Motor neuron (in vitro differentiated cells): ENCODE data around the gene VSIG4. TPM values are rescaled to one million over a fixed set of nuclear protein-coding genes. Genes with fewer than 3 reads are reported as not detected.
"Not testable (repeated sequence)": the region's sequence is repeated elsewhere in the genome, so short reads cannot be mapped to it uniquely, and the experiment has no call there.

Experiments used
- ATAC-seq, 8 experiments: fragments of 200-7000 bp; cut with Tn5 transposase; replicated peaks in 6 of 8; 2 replicates each; pipeline ENCODE4 v1.8.0; 2021; ENCODE audit warnings: mild to moderate bottlenecking in 8 of 8, moderate library complexity in 8 of 8
- H3K27ac ChIP-seq, 2 donors: fragments of 250-450 bp; sonication (Bioruptor Pico); 2 replicates each; pipeline ENCODE4 v1.9.0; 2021; ENCODE audit warnings: antibody characterized with exemption in 2 of 2, mild to moderate bottlenecking in 2 of 2, moderate library complexity in 1 of 2
- H3K4me1 ChIP-seq, 2 donors: fragments of 250-450 bp; sonication (Bioruptor Pico); replicated peaks in 1 of 2; 2 replicates each; pipeline ENCODE4 v1.6.1; 2021; ENCODE audit warnings: antibody characterized with exemption in 2 of 2, mild to moderate bottlenecking in 2 of 2, moderate library complexity in 1 of 2
- H3K4me3 ChIP-seq, 5 donors: fragments of 250-450 bp; sonication (Bioruptor Pico); 2 replicates each; pipeline ENCODE4 v1.9.0; 2021; ENCODE audit warnings: antibody characterized with exemption in 5 of 5, mild to moderate bottlenecking in 5 of 5, moderate library complexity in 4 of 5
- WGBS, 10 experiments: fragments of 450-650 bp; shearing (Covaris generic); methylation state at CpG; one replicate each; pipeline ENCODE4 v1.0.0; 2022; 5-methylcytosine and 5-hydroxymethylcytosine counted together
- in situ Hi-C, 9 experiments: fragments of 400-800 bp; cut with MboI; loops; one replicate each; pipeline ENCODE4 v1.15.0; 2021; ENCODE audit warnings: low sequenced_read_pairs in 9 of 9, low pct_unique_long_range_greater_than_20kb in 2 of 9; ENCODE audit not compliant: unreplicated experiment in 9 of 9
- total RNA-seq, 8 experiments: library from RNA; unstranded; fragments of 300-600 nt; gene quantifications; 2 replicates each; pipeline versions ENCODE4 v1.2.3 to v1.2.4, GENCODE V29; 2022

Gene VSIG4
- total RNA-seq, 8 experiments from 2014 or later = 0.42 TPM; not detected in 7

DNA sequence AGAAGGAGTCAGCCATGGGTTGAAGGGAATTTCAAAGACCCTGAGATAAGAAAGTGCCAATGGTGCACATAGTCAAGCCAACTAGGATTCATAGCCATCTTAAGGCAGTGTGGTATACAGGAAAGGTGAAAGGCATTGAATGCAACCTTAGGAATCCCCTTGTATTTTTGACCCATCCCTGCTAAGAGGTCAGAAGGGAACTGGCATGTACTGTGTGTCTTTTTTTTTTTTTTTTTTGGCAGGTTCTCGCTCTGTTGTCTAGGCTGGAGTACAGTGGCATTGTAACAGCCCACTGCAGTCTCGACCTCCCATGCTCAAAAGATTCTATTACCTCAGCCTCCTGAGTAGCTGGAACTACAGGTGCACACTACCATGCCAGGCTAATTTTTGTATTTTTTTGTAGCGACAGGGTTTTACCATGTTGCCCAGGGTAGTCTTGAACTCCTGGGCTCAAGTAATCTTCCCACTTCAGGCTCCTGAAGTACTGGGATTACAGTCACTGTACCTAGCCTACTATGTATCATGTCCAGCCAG lies 40.8 kb downstream of the VSIG4 start:
- H3K4me3 ChIP-seq = no peak overlapping the region
- H3K27ac ChIP-seq = no peak overlapping the region
- ATAC-seq = no peak
- in situ Hi-C loops = loop anchor here in 3 of 9 experiments (25.0 kb wide), 2 partner anchors 262 to 412 kb away; no protein-coding TSS in a partner anchor
- no peaks in the 10 kb centered on the region for H3K4me1 ChIP-seq
- 0 to 80% (median 41%) methylated on average over 1 to 2 of the region's 3 CpGs; no CpG with 5 or more reads in 6 of the 10 experiments for WGBS, 10 experiments

DNA sequence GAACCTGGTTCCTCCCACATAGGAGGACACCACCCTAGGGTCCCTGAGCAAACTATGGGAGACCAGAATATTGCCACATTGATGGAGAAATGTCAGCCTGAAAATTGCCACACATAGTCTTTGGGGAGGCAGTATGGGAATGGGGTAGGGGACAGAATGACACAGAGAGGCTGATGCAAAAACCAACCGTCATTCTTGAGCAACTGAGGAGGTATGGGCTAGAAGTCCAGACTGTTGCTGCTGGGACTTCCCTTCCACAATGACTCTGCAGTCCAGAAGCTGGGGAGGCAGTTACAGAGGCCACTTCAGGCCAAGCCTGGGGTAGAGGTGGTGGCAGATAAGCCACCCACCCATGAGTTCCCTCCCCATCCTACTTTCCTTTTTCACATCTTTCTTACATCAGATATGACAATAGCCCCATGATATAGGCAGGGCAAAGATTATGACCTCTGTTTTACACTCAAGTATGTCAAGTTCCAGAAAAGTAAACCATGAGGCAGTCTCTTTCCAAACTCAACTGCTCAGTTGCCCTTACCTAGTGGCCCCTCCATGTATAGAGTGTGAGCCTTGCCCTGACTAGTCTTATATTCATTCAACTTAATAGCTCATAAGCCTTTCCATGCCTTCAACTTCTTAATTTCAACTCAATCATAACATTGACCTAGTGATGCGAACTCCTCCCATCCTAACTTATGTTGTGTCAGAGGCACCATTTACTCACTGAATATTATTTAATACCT lies 41.7 kb downstream of the VSIG4 start:
- in situ Hi-C loops = loop anchor here in 3 of 9 experiments (25.0 kb wide), 2 partner anchors 261 to 411 kb away; no protein-coding TSS in a partner anchor
- WGBS, 10 experiments = 29 to 100% (median 29%) methylated on average over 1 to 2 of the region's 2 CpGs; no CpG with 5 or more reads in 7 of the 10 experiments
- no peak overlapping the region for H3K27ac ChIP-seq
- no peaks in the 10 kb centered on the region for H3K4me1 ChIP-seq
- no peak overlapping the region for H3K4me3 ChIP-seq
- ATAC-seq = no peak

DNA sequence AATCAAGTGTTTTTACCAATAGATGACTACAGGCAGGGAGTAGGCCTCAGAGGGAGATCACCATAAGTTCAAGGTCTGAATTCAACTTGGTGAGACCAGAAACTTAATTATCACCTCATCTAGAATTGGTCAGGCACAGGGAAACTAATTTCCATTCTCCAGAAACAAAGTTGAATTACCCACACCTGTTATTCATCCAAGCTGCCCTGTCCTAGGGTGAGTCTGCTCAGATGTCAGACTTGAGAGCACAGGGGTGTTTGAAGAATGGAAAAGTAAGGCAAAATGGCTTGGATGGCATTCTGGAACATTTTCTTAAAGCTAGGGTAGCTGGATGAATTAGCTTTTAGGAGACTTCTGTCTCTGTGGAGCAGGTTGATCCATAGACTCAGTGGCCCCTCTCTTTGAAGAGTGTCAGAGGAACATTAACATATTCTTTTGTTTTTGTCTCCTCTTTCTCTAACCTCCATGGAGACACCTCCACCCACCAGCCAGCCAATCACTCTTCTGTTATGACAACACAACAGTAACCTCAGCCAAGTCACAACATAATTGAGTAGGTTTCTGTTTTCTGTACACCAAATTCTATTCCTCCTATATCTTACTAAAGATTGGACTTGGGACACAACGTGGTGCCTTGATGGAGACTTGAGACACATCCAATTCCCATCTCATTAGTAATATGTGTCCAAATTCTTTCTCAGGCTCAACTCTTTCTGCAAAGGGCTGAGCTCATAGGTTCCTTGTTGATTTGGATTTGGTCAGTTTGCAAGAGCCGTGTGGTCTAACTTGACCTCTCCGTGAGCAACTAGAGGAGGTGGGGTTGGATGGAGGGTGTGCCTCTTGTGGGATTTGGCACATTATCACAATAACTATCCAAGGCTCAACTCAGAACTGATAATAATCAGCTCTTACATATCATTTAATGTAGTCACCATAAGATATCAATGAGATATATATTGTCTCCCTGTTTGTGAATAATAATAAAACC lies 45.1 kb downstream of the VSIG4 start:
- Histone ChIP-seq H3K27ac (no peak overlapping the region), H3K4me3 (no peak overlapping the region), H3K4me1 (no peaks in the 10 kb centered on the region)
- 53 to 80% (median 67%) methylated on average over 1 to 3 of the region's 3 CpGs; no CpG with 5 or more reads in 7 of the 10 experiments for WGBS, 10 experiments
- peak in 2 of 8 experiments; percentile 75 to 84 for ATAC-seq
- in situ Hi-C loops = loop anchor here in 3 of 9 experiments (25.0 kb wide), 2 partner anchors 258 to 408 kb away; no protein-coding TSS in a partner anchor

DNA sequence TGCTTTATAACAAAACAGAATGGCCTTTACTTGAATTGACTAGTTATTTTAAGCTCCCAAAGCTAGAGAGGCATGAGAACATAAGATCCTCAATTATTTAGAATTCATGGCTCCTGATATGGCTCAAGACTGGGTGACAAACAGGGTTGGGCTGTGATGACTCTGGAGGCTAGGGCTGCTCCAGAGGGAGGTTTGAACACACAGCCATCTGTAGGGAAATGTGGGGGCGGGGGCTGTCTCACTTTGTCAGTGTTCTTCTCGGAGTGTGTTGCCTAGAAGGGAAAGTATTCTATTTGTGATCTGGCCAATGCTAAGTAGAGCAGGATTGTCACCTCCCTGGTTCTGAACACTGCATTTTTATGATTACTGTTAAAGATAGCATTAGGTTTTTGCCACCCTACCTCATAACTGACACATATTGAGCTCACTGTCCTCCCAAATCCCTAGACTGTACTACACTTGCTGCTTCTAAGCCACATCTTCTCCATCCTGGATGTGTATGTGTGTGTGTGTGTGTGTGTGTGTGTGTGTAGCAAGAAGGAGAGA lies 45.9 kb downstream of the VSIG4 start:
- 23 to 50% methylated on average over 2 of the region's 2 CpGs; no CpG with 5 or more reads in 8 of the 10 experiments for WGBS, 10 experiments
- no peaks in the 10 kb centered on the region for H3K4me1 ChIP-seq
- in situ Hi-C loops = loop anchor here in 3 of 9 experiments (25.0 kb wide), 2 partner anchors 257 to 407 kb away; no protein-coding TSS in a partner anchor
- peak in 1 of 8 experiments; percentile 46 for ATAC-seq
- no peak overlapping the region for H3K27ac ChIP-seq
- H3K4me3 ChIP-seq = no peak overlapping the region

DNA sequence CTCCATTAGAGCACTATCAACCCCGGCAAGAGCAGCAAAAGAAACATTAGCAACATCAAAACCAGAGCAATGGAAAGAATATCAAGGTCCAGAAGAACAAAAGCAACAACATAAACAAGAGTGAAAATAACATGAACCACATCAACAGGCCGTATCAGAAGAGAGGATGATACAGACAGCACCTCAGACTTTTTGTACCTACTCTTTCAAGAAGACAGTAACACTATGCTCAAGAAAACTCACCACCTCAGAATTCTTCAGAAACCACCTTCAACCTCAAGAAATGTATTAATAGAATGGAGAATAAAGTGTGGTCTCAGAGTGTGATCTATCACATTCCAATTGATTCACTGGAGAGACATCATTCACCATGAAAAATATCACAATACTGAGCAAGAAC lies 46.5 kb downstream of the VSIG4 start:
- in situ Hi-C loops = loop anchor here in 3 of 9 experiments (25.0 kb wide), 2 partner anchors 256 to 406 kb away; no protein-coding TSS in a partner anchor
- ATAC-seq = no peak
- 20 to 100% (median 51%) methylated on average over 1 to 2 of the region's 2 CpGs; no CpG with 5 or more reads in 7 of the 10 experiments for WGBS, 10 experiments
- Histone ChIP-seq H3K4me3 (no peak overlapping the region), H3K4me1 (no peaks in the 10 kb centered on the region), H3K27ac (no peak overlapping the region)

DNA sequence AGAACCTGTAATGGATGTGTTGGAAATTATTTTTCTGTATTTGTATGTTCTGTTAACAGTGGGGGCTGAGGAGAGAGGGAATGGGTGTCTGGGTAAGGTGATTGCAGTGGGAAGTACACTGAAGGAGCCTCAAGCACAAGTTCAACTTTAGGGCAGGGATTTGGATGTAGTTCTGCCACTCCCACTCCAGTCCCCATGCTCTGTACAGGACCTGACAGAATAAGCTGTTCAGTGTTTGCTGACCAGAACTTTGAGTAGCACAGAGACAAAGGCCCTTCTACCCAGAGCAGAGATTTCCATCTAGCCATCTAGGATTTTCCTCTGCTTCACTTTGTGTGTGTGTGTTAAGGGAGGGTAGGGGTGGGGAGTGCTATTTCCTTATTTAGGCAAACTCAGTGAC lies 49.2 kb downstream of the VSIG4 start:
- no peaks in the 10 kb centered on the region for H3K4me1 ChIP-seq
- ATAC-seq = no peak
- H3K4me3 ChIP-seq = no peak overlapping the region
- no peak overlapping the region for H3K27ac ChIP-seq
- in situ Hi-C loops = loop anchor here in 3 of 9 experiments (25.0 kb wide), 2 partner anchors 253 to 403 kb away; no protein-coding TSS in a partner anchor

DNA sequence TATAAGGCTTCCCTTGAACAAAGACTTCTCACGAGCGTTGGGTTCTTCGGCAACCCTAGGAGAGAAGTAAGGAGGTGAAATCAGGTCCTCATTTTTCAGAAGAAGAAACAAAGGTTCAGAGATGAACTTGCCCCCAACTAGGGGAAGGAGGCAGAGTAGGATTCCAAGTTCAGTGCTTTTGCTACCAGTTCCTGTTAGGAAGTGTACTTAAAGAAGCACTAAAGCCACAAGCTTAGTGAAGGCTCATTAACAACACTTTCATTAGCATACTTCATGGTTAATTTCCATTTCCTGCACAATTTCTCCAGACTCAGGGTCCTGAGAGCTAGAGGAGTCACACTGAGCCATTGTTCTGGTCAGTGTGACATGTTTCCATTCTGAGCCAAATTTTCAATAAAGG lies 52.1 kb downstream of the VSIG4 start:
- Histone ChIP-seq H3K4me1 (no peaks in the 10 kb centered on the region), H3K27ac (no peak overlapping the region), H3K4me3 (no peak overlapping the region)
- ATAC-seq = no peak
- WGBS, 10 experiments = 58 to 60% methylated on average over 3 of the region's 3 CpGs; no CpG with 5 or more reads in 8 of the 10 experiments
- in situ Hi-C loops = loop anchor here in 3 of 9 experiments (25.0 kb wide), 2 partner anchors 251 to 401 kb away; no protein-coding TSS in a partner anchor

DNA sequence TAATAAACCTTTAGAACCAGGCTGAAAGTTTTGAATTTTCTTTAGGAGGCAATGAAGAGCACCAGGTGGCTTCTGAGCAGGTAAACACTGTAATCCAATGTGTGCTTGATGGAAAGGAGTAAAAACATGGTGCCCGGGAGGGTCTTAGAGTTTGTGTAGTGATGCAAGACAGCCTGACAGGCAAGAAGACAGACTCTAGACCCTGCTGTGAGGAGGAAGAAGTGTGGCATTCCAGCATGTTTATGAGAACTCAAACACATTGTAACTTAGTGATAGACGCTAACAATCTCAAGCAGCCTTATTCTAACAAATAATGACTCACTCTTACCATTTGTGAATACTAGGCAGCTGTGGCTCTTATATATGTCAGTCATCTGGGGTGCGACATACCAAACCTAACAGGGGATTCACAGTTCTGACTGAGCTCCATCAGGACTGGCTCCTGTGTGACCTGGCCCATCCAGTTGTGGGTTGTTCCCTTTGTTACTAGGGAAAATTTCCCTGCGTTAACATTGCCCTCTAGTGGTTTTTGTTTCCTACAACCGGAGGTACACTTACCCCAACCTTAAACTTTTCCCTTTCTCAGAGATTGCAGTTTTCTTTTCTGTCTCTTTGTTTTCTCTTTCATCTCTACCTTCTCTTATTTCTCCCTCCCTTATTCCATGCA lies 53.8 kb downstream of the VSIG4 start:
- no peak overlapping the region for H3K27ac ChIP-seq
- H3K4me3 ChIP-seq = no peak overlapping the region
- peak; percentile 17 to 93 (median 65) for ATAC-seq
- WGBS, 10 experiments = 0 to 80% (median 30%) methylated on average over 1 to 3 of the region's 5 CpGs; no CpG with 5 or more reads in 5 of the 10 experiments
- in situ Hi-C loops = loop anchor here in 3 of 9 experiments (25.0 kb wide), 2 partner anchors 249 to 399 kb away; no protein-coding TSS in a partner anchor
- no peaks in the 10 kb centered on the region for H3K4me1 ChIP-seq

DNA sequence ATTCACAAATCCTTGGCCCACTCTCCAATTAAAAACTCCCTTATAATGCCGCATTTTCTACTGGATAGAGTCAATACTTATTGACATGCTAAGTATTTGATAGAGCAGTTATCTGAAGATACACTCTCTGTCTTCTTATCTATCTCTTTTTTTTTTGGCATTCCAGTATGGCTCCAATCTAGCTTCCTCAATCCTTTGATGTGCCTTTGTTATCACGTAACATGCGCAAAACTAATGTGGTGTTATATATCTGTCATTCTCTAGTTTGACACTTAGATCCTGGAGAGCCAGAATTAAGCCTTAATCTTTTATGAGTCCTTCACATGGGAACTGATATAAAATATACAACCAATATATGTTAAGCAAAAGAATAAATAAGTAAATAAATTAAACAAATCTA lies 54.7 kb downstream of the VSIG4 start:
- ATAC-seq = no peak

DNA sequence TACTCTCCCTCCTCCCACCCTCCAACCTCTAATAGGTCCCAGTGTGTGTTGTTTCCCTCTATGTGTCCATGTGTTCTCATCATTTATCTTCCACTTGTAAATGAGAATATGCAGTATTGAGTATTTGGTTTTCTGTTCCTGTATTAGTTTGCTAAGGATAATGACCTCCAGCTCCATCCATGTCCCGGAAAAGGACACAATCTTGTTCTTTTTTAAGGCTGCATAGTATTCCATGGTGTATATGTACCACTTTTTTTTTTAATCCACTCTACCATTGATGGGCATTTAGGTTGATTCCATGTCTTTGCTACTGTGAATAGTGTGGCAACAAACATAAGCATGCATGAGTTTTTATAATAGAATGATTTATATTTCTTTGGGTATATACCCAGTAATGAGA lies 62.7 kb downstream of the VSIG4 start:
- WGBS, 10 experiments = 0 to 17% methylated on average over 1 of the region's 1 CpG; no CpG with 5 or more reads in 8 of the 10 experiments
- ATAC-seq = not testable (repeated sequence)

More for the DNA sequence above, 54.7 kb downstream of the VSIG4 start:
- H3K4me1 ChIP-seq = no peaks in the 10 kb centered on the region
- in situ Hi-C loops = loop anchor here in 3 of 9 experiments (25.0 kb wide), 2 partner anchors 248 to 398 kb away; no protein-coding TSS in a partner anchor
- H3K27ac ChIP-seq = no peak overlapping the region
- WGBS, 10 experiments = 84 to 100% (median 89%) methylated on average over 2 to 3 of the region's 3 CpGs; no CpG with 5 or more reads in 6 of the 10 experiments
- H3K4me3 ChIP-seq = no peak overlapping the region

DNA sequence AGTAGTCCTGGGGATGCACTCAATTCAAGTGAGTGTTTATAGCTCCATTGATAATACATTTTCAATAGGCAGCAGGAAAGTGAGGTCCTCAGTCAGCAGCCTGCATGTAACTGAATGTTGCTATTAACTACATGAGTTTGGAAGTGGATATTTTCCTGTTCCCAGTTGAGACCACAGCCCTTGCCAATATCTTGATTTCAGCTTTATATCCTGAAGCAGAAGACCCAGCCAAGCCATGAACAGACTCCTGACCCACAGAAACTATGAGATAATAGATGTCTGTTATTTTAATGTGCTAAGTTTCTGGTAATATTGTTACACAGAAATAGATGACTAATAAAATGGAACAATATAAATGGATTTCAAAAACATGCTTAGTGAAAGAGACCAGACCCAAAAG lies 63.7 kb downstream of the VSIG4 start:
- H3K27ac ChIP-seq = no peak overlapping the region
- no peak for ATAC-seq
- no peaks in the 10 kb centered on the region for H3K4me1 ChIP-seq
- in situ Hi-C loops = loop anchor here in 3 of 9 experiments (25.0 kb wide), 2 partner anchors 239 to 389 kb away; no protein-coding TSS in a partner anchor
- H3K4me3 ChIP-seq = no peak overlapping the region

More for the DNA sequence above, 62.7 kb downstream of the VSIG4 start:
- not testable (repeated sequence) for H3K4me1 ChIP-seq, H3K4me3 ChIP-seq, H3K27ac ChIP-seq
- in situ Hi-C loops = loop anchor here in 3 of 9 experiments (25.0 kb wide), 2 partner anchors 240 to 390 kb away; no protein-coding TSS in a partner anchor
